ENCODE data around the gene CITED4.

The CITED4 gene

GRCh38 chr1:40834968-40835545 lies 27.1 kb downstream of the CITED4 start:
- DNase-seq (ENCODE audit: low read depth): no peak

DNA sequence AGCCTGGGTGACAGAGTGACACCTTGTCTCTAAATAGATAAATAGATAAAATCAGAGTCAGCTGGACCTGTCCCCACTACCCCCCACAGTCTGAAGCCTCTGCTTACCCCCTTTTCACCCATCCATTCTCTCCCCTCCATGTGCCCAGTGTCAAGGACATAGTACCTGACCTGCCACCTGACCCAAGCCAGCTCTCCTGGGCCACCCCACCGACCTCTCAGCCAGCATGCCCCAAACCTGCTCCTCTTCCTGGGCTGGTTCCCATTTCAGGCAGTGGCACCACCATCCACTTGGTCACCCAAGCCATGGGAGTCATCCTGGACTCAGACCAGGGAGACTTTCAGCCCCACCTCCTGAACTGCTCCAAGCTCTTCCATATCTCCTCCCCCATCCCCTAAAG lies 28.2 kb downstream of the CITED4 start:
- DNase-seq (ENCODE audit: low read depth): no peak

GRCh38 chr1:40831001-40831732 lies 31.0 kb downstream of the CITED4 start:
- DNase-seq (ENCODE audit: low read depth): no peak

DNA sequence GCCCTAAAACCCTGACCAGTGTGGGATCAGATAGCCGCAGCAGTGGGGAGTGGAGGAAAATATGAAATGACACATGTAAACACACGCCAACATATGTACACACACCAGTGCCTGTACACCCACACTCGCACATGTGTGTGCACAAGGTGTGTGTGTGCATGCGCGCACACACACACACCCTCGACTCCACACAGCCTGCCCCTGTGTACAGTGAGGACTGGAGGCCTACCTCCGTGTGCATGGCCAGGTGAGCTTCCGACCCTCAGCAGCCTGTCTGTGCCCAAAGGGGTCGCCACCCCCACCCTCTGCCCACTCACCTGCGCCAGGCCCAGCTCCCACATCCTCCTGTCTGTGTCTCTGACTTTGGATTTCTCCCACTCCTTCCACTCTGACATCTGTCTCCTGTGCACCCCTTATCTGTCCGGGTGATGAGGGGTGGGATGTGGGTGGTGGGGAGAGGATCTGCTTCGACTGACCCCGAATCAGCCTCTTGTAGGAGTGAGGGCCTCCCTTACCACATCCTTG lies 31.7 kb downstream of the CITED4 start:
- DNase-seq (ENCODE audit: low read depth): no peak

DNA sequence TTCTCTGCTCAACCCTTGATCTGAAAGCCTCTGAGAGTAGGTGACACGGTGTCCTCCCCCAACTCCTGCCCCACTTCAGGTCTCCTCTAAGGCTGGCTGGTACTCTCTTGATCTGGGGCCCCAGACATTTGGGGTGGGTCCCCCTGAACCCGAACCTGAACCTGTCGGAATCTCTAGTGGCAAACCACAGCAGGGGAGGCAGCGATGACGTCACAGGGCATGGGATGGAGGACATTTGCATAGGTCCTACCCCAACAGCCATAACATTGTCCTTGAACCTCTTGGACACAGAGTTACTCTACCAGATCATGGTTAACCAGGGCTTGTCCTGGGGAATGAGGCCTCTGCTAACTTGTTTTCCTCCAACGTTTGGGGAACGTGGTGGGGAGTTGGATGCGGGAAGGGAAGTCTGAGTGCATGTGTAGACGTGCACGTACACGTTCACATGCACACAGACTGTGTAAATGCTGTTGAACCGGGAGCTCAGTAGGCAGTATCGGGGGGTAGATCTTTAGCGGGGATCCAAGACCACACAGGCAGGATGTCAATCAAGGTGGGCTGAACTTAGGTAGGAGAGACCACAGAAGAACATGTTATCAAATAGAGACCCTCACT lies 32.4 kb downstream of the CITED4 start:
- DNase-seq (ENCODE audit: low read depth): no peak

GRCh38 chr1:40825996-40826395 lies 36.2 kb downstream of the CITED4 start:
- DNase-seq (ENCODE audit: low read depth): no peak

GRCh38 chr1:40825435-40825788 lies 36.8 kb downstream of the CITED4 start:
- DNase-seq (ENCODE audit: low read depth): no peak

DNA sequence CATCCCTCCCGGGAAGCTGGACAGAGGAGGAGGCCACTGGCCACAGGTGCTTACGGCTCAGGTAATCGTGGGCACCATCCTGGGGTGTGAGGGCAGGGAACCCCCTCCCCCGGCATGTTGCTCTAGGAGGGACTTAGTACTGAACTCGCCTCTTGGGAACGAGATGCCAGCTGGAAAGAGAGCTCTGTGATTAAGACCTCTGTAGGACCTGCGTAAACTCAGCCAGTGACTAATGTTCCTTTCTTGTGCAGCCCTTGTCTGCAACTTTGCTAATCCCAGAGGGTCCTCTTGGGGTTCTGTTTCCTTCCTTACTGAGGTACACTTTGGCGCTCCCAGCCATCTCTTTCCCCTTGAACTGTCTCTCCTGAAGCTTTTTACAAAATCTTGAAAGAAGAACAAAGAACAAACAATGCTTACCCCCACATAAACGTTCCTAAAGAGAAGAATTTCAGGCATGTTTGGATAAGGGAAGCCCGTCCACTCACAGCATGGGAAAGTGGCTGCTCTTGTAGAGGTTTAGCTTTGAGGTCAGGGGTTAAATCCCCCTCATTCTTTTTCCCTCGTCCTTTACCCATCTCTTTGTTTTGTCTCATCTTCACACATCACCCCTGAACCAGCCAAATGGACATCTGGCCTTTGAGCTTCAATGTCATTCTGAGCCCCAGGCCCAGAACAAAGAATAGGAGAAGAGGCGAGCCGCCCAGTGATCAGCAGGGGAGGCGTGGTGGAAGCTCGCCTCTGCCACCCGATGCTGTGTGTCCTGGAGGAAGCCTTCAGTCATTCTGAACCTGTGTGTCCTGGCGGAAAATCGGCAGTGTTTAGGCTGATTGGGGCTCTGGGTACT lies 37.4 kb downstream of the CITED4 start:
- no peak for DNase-seq (ENCODE audit: low read depth)

- no peak for DNase-seq (ENCODE audit: low read depth)
These were observed 38.2 kb downstream of the CITED4 start for GRCh38 chr1:40823983-40824382.

- no peak for DNase-seq (ENCODE audit: low read depth)
These were observed 38.8 kb downstream of the CITED4 start for GRCh38 chr1:40823345-40823744.

DNA sequence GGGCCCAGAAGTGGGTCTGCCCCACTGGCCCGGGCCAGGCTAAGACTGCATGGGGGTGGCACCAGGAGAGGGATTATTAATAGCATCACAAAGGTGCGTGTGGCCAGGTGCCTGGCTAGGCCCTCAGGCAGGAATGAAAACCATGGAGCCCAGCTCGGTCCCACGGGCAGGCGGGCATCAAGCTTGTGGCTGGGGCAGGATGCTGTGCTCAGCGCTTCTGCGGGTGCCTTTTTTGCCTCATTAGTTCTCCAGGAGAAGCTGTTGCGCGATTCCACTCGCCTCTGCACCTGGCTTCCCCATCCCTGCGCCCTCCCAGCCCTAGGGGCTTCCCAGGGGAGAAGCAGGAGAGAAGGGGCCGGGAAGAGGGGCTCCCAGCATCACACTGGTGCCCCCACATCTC lies 39.3 kb downstream of the CITED4 start:
- DNase-seq (ENCODE audit: low read depth): no peak

- no peak for DNase-seq (ENCODE audit: low read depth)
These were observed 41.1 kb downstream of the CITED4 start for GRCh38 chr1:40820911-40821693.

DNA sequence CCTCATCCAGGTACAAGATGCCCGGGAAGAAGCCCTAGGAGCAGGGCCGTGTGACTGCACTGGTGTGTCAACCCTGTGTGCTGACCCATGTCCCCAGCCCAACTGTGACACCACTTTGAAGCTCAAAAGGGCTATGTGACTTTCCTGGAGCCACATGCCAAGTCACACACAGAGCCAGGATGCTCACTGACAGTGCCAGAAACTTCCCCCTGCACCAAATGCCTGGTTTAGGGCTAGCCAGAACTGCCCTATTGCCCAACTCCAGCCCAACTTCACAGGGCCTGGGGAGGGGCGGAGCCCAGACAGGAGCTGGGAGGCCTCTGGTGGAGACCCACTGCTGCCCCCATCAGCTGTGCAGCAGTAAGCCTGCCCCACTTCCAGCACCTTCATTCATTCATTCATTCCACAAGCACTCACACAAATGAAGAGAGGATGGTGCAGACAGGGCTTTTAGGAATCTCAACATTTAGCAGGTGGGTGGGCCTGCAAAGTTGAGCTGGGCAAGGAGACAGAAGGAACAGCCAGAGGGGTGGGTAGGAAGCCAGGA lies 41.8 kb downstream of the CITED4 start:
- DNase-seq (ENCODE audit: low read depth): no peak

GRCh38 chr1:40819101-40819500 lies 43.1 kb downstream of the CITED4 start:
- no peak for DNase-seq (ENCODE audit: low read depth)

DNA sequence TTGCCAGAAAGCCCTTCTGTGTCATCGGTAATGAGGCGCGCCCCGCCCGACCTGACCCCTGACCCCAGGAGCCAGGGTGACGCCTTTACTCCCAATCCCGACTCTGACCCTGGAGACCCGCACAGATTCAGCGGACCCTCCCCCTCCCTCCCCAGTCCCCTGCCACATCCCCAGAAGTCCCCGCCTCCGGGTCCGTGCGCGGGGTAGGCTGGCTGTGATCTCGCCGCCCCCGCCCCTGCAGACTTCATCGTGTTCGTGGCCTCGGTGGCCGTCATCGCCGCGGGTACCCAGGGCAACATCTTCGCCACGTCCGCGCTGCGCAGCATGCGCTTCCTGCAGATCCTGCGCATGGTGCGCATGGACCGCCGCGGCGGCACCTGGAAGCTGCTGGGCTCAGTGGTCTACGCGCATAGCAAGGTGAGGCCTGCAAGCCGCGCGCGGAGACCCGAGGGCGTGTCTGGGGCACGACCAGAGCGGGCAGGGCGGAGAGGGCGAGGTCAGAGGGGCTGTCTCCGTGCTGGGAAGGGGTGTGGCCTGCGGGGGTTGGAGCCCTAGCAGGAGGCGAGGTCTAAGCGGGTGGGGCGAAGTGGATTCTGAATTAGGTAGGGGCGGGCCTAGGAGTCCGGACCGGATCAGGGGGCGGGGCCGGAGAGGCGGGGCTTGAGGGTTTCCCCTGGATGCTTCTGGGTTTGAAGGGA lies 43.8 kb downstream of the CITED4 start:
- no peak for DNase-seq (ENCODE audit: low read depth)

GRCh38 chr1:40817791-40818263 lies 44.3 kb downstream of the CITED4 start:
- DNase-seq (ENCODE audit: low read depth): no peak

DNA sequence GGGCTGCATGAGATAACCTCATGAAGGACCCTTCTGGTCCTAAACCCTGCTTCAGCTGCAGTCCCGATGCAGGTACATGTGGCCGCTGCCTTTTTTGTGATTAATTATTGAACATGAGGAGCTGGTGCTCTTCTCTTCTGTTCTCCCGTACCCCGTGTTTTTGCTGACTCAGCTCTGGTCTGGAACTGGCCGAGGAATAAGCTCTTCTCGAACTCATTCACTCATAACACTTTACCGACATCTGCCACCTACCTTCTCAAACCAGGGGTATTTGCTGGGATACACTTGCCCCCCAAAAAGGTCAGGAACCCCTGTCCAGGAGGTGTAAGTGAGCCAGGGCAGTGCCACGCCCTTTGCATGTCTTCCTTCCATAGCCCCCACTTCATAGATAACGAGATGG lies 46.7 kb downstream of the CITED4 start:
- no peak for DNase-seq (ENCODE audit: low read depth)
